Kidney (tissue), 14 donors: ENCODE measurements around the gene DIDO1. TPM values are rescaled to one million over a fixed set of nuclear protein-coding genes. Genes with fewer than 3 reads are reported as not detected.
A peak's percentile ranks its signal among the peaks of the same experiment; 100 is the strongest.

Experiments used
- DNase-seq, 5 donors: peaks; one replicate each; pipeline ENCODE4 v3.0.0-alpha.2; 2013 to 2020
- FAIRE-seq: peaks from 2 replicates; lab custom pipeline; 2012; peaks lifted over from hg19 to GRCh38; lab: Jason Lieb, UNC
- H3K27ac ChIP-seq, 2 donors: one replicate each; pipeline ENCODE4 v1.7.0; 2013; ENCODE audit warnings: low read depth in 2 of 2, low read length in 2 of 2, inconsistent platforms in 1 of 2
- H3K27me3 ChIP-seq: one replicate; pipeline ENCODE4 v1.7.1; 2013; ENCODE audit warnings: low read length, inconsistent platforms; ENCODE audit not compliant: control insufficient read depth, insufficient read depth
- H3K36me3 ChIP-seq, 3 donors: one replicate each; pipeline versions ENCODE4 v1.7.0 to v1.7.1; 2013; ENCODE audit warnings: low read length in 3 of 3, control low read depth in 1 of 3, inconsistent platforms in 1 of 3; ENCODE audit not compliant: insufficient read depth in 3 of 3, control insufficient read depth in 2 of 3
- H3K4me1 ChIP-seq, 3 donors: one replicate each; pipeline versions ENCODE4 v1.7.0 to v1.7.1; 2013; ENCODE audit warnings: low read length in 3 of 3, inconsistent platforms in 1 of 3, low read depth in 1 of 3; ENCODE audit not compliant: control insufficient read depth in 2 of 3, insufficient read depth in 2 of 3
- H3K4me3 ChIP-seq, 3 donors: one replicate each; pipeline versions ENCODE4 v1.7.0 to v1.8.1; 2013; ENCODE audit warnings: low read length in 3 of 3, control low read depth in 1 of 3, inconsistent platforms in 1 of 3
- H3K9ac ChIP-seq, 3 donors: one replicate each; pipeline versions ENCODE4 v1.7.0 to v1.7.1; 2013; ENCODE audit warnings: low read length in 3 of 3, control low read depth in 1 of 3, inconsistent platforms in 1 of 3
- H3K9me3 ChIP-seq, 3 donors: one replicate each; pipeline versions ENCODE4 v1.7.0 to v1.7.1; 2013; ENCODE audit warnings: low read length in 3 of 3, control low read depth in 1 of 3, inconsistent platforms in 1 of 3; ENCODE audit not compliant: control insufficient read depth in 2 of 3, insufficient read depth in 1 of 3
- intact Hi-C: fragments of 100-400 bp; cut with DNase I; formaldehyde crosslinking; loops from one replicate; pipeline ENCODE4 v1.11.1; 2022
- polyA plus RNA-seq: library from polyadenylated mRNA; stranded (reverse); fragments of 350-450 nt; fragmentation: Illumina TruSeq; extraction: RNeasy Lipid Tissue Mini Kit (QIAGEN cat#74804); gene quantifications from one replicate; pipeline ENCODE4 v1.2.3, GENCODE V29; 2014; ENCODE audit warnings: low read depth, low replicate concordance; ENCODE audit not compliant: insufficient read depth
- total RNA-seq: library from RNA; stranded (reverse); fragmentation: NEBNext Ultra II Directional; extraction: Animal tissue kit (Norgen Biotek cat#: 25700); gene quantifications from one replicate; pipeline ENCODE4 v1.2.1, GENCODE V29; 2021
- TF ChIP-seq, protein P1 (sequence below): IDR thresholded peaks from 3 replicates; pipeline ENCODE4 v1.5.1; 2012; ENCODE audit warnings: mild to moderate bottlenecking, moderate library complexity, borderline replicate concordance; ENCODE audit not compliant: insufficient read depth; ENCODE audit errors: extremely low read depth
- donor health status: control.
- donor health status: control.
- donor health status: control.
- donor health status: control.
- donor health status: control.
- donor health status: DM: yes; HTN: yes; CAD: no.
- donor health status: Normal renal cell carcinoma (clear cell type).

Gene DIDO1
- total and polyA plus RNA-seq, 2 donors from 2014 or later = 23.0 to 67.9 TPM

DNA sequence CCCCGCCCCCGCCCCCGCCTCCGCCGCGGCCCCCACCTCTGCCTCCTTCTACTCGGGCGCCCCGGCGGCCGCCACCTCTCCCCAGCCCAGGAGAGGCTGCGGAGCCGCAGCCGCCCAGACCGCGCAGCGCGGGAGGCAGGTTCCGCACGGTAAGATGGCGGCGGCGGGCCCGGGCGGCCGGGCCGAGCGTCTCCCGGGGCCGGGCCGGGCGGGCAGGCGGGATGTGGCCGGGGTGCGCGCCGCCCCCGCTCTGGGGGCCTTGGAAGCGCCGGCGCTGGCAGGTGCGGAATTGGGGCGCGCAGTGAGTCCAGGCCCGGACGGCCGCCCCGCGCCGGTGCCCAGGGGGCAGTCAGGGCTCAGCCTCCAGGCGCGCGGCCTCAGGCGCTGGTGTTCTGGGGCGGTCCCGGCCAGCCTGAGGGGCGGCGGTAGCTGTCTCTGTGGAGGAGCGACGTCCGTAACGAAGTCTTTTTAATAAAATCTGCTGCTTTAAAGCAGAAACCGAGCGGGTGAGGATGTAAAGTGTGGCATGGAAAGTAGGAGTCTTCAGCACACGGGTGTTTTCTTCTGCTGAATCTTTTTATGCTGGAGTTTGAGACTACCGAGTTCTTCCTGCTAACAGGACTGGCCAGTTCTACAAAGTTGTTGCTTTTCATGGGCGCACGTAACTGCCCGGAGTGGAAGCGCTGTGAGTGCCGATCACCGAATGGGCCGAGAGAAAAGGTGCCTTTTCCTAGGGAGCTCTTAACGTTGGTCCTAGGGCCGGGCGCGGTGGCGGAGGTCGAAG, 12.0 kb upstream of the DIDO1 start, which contains the start of gene GID8:
Gene GID8, plus strand, starts transcription at position 43 of the 784 bp plus-strand sequence. CDS start 3,356 bp downstream, outside the sequence.
- TF ChIP-seq, protein P1, sequence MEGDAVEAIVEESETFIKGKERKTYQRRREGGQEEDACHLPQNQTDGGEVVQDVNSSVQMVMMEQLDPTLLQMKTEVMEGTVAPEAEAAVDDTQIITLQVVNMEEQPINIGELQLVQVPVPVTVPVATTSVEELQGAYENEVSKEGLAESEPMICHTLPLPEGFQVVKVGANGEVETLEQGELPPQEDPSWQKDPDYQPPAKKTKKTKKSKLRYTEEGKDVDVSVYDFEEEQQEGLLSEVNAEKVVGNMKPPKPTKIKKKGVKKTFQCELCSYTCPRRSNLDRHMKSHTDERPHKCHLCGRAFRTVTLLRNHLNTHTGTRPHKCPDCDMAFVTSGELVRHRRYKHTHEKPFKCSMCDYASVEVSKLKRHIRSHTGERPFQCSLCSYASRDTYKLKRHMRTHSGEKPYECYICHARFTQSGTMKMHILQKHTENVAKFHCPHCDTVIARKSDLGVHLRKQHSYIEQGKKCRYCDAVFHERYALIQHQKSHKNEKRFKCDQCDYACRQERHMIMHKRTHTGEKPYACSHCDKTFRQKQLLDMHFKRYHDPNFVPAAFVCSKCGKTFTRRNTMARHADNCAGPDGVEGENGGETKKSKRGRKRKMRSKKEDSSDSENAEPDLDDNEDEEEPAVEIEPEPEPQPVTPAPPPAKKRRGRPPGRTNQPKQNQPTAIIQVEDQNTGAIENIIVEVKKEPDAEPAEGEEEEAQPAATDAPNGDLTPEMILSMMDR = no peak
- peaks cover 4 to 10% (median 8%) of the 10 kb centered on the region in 3 donors for H3K36me3 ChIP-seq
- FAIRE-seq (no peak), DNase-seq (peak in 4 of 5 donors; percentile 46 to 76 (median 70))
- intact Hi-C loops = no loop called here
- no peaks in the 10 kb centered on the region for H3K9me3 ChIP-seq
- H3K4me3 ChIP-seq = peak within 1 kb of the TSS; percentile 88 to 95 (median 93)
- peaks cover 0 to 18% (median 2%) of the 10 kb centered on the region in 3 donors for H3K4me1 ChIP-seq
- peak within 1 kb of the TSS; percentile 77 to 88 for H3K27ac ChIP-seq
- H3K9ac ChIP-seq = peak within 1 kb of the TSS; percentile 78 to 95 (median 94)
- H3K27me3 ChIP-seq = no peaks in the 10 kb centered on the region

DNA sequence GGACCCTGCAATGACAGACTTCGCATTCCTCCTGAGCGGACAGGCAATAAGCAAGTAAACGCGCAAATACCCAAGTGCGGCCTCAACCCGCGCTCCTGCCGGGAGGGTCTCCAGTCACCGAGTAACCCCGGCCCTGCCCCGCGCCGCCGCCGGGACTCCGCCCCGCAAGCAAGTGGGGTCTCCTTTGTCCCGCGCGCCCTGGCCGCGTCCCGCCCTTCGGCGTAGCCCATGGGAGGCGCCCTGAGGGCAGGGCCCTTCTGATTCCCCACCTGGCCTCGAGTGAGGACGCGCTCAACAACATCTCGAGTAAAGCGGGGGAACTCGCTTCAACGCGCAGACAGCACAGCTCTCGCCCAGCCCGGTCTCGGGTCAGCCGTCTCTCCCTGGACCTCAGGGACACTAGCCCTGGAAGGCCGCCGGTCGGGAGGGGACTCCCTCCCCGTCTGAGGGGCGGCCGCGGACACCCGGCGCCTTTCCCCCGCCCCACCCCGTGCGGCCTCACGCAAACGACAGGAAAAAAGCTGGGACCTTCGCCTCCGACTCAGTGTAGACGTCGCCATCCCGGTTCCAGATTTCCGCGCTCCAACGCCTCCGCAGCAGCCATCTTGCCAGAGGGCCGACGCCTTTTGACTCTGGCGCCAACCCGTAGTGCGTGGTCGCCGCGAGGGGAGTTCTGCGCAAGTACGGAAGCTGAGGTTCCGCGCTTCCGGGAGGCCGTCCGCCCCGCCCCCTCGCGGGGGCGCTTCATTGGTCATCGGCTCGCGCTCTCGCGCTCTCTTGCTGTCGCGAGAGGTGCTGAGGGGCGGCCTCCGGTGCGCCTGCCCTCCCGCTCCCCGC, 11.2 kb upstream of the DIDO1 start:
- Histone ChIP-seq H3K4me1 (peaks cover 0 to 18% (median 2%) of the 10 kb centered on the region in 3 donors), H3K9ac (peak overlapping the region; percentile 78 to 95 (median 85)), H3K4me3 (peak overlapping the region; percentile 80 to 89 (median 89)), H3K9me3 (no peaks in the 10 kb centered on the region), H3K36me3 (peaks cover 4 to 8% (median 7%) of the 10 kb centered on the region in 3 donors), H3K27me3 (no peaks in the 10 kb centered on the region), H3K27ac (peak overlapping the region; percentile 76 to 88)
- TF ChIP-seq, protein P1 = no peak
- DNase-seq (peak; percentile 97 to 99 (median 98)), FAIRE-seq (no peak)
- intact Hi-C loops = no loop called here

- no peaks in the 10 kb centered on the region for H3K27me3 ChIP-seq
- DNase-seq (no peak), FAIRE-seq (no peak)
- TF ChIP-seq, protein P1 = no peak
- peak overlapping the region in 1 of 3 donors; percentile 89 for H3K4me3 ChIP-seq
- H3K9ac ChIP-seq = no peak overlapping the region
- H3K27ac ChIP-seq = no peak overlapping the region
- peaks cover 0 to 18% (median 2%) of the 10 kb centered on the region in 3 donors for H3K4me1 ChIP-seq
- peaks cover 4 to 7% (median 5%) of the 10 kb centered on the region in 3 donors for H3K36me3 ChIP-seq
- intact Hi-C loops = no loop called here
- no peaks in the 10 kb centered on the region for H3K9me3 ChIP-seq
Observed at GRCh38 chr20:62935968-62936585, 9.8 kb upstream of the DIDO1 start.
